Astrocyte (in vitro differentiated cells and primary cell): ENCODE results near the gene EDARADD. TPM values are rescaled to one million over a fixed set of nuclear protein-coding genes. Genes with fewer than 3 reads are reported as not detected.

ENCODE experiments used
- DNase-seq: peaks from one replicate; pipeline ENCODE4 v3.0.0-alpha.2; 2010; ENCODE audit warnings: low read depth
- FAIRE-seq: peaks from 2 replicates; lab custom pipeline; 2011; peaks lifted over from hg19 to GRCh38; lab: Jason Lieb, UNC
- H2AFZ ChIP-seq: 2 replicates; pipeline ENCODE4 v1.6.0; 2012; ENCODE audit warnings: low read depth, low read length, inconsistent platforms
- H3K27ac ChIP-seq: 2 replicates; pipeline ENCODE4 v1.5.1; 2011; ENCODE audit warnings: low read depth, low read length, inconsistent platforms
- H3K27me3 ChIP-seq: 2 replicates; pipeline ENCODE4 v1.6.0; 2011; ENCODE audit warnings: low read length, inconsistent platforms; ENCODE audit not compliant: insufficient read depth
- H3K36me3 ChIP-seq: 2 replicates; pipeline ENCODE4 v1.5.1; 2011; ENCODE audit warnings: low read length, inconsistent platforms; ENCODE audit not compliant: insufficient read depth
- H3K4me1 ChIP-seq: 2 replicates; pipeline ENCODE4 v1.5.1; 2011; ENCODE audit warnings: low read length, inconsistent platforms; ENCODE audit not compliant: insufficient read depth
- H3K4me2 ChIP-seq: 2 replicates; pipeline ENCODE4 v1.6.0; 2012; ENCODE audit warnings: low read length, inconsistent platforms
- H3K4me3 ChIP-seq: 2 replicates; pipeline ENCODE4 v1.5.1; 2011; ENCODE audit warnings: low read depth, mild to moderate bottlenecking, low read length, inconsistent platforms; ENCODE audit not compliant: insufficient read depth
- H3K79me2 ChIP-seq: 2 replicates; pipeline ENCODE4 v1.6.0; 2012; ENCODE audit warnings: mild to moderate bottlenecking, low read length, inconsistent platforms; ENCODE audit not compliant: insufficient read depth
- H3K9ac ChIP-seq: 2 replicates; pipeline ENCODE4 v1.6.0; 2012; ENCODE audit warnings: mild to moderate bottlenecking, low read length, inconsistent platforms
- H3K9me3 ChIP-seq: 2 replicates; pipeline ENCODE4 v1.5.1; 2012; ENCODE audit warnings: low read depth, mild to moderate bottlenecking, low read length, inconsistent platforms; ENCODE audit not compliant: insufficient read depth
- H4K20me1 ChIP-seq: 2 replicates; pipeline ENCODE4 v1.6.0; 2012; ENCODE audit warnings: low read length, inconsistent platforms; ENCODE audit not compliant: insufficient read depth
- H3K27ac Mint-ChIP-seq: one replicate; pipeline ENCODE4 v1.8.0; 2021; ENCODE audit warnings: mild to moderate bottlenecking, mixed read lengths; ENCODE audit not compliant: unreplicated experiment
- H3K27me3 Mint-ChIP-seq: one replicate; pipeline ENCODE4 v1.8.0; 2021; ENCODE audit warnings: low read depth, mixed read lengths; ENCODE audit not compliant: unreplicated experiment
- H3K36me3 Mint-ChIP-seq: one replicate; pipeline ENCODE4 v1.8.0; 2021; ENCODE audit warnings: low read depth, mixed read lengths; ENCODE audit not compliant: unreplicated experiment
- H3K4me1 Mint-ChIP-seq: one replicate; pipeline ENCODE4 v1.8.0; 2021; ENCODE audit warnings: low read depth, mixed read lengths; ENCODE audit not compliant: unreplicated experiment
- H3K4me3 Mint-ChIP-seq: one replicate; pipeline ENCODE4 v1.8.0; 2021; ENCODE audit warnings: mild to moderate bottlenecking, moderate library complexity, mixed read lengths; ENCODE audit not compliant: unreplicated experiment
- H3K9me3 Mint-ChIP-seq: one replicate; pipeline ENCODE4 v1.8.0; 2021; ENCODE audit warnings: mild to moderate bottlenecking, mixed read lengths; ENCODE audit not compliant: unreplicated experiment
- CTCF ChIP-seq: IDR thresholded peaks from 2 replicates; pipeline ENCODE4 v1.5.1; 2011; ENCODE audit warnings: low read depth, mild to moderate bottlenecking, inconsistent platforms, low read length, moderate library complexity; ENCODE audit not compliant: insufficient read depth
- EZH2 ChIP-seq: IDR thresholded peaks from 2 replicates; pipeline ENCODE4 v1.6.1; 2012; ENCODE audit warnings: mild to moderate bottlenecking, low read length, inconsistent platforms; ENCODE audit not compliant: insufficient read depth
- total RNA-seq: library from RNA; stranded (reverse); gene quantifications from 2 replicates; pipeline ENCODE4 v1.2.1, GENCODE V29; 2021

EDARADD gene
- total RNA-seq, 1 donor from 2014 or later = 0.98 TPM

GRCh38 chr1:236480758-236481436 is 86.8 kb downstream of the EDARADD start:
- no peak overlapping the region for H2AFZ ChIP-seq
- Mint-ChIP-seq H3K27me3 (no peaks in the 10 kb centered on the region), H3K4me1 (no peaks in the 10 kb centered on the region), H3K4me3 (no peak overlapping the region), H3K9me3 (no peaks in the 10 kb centered on the region), H3K36me3 (no peaks in the 10 kb centered on the region), H3K27ac (no peak overlapping the region)
- no peak overlapping the region for H3K27ac ChIP-seq
- H3K9ac ChIP-seq = no peak overlapping the region
- H3K27me3 ChIP-seq = peaks cover 2% of the 10 kb centered on the region
- H3K9me3 ChIP-seq = no peaks in the 10 kb centered on the region
- H3K4me1 ChIP-seq = no peaks in the 10 kb centered on the region
- no peak for TF ChIP-seq EZH2
- no peak for TF ChIP-seq CTCF
- no peaks in the 10 kb centered on the region for H3K36me3 ChIP-seq
- FAIRE-seq (no peak), DNase-seq (no peak)
- H3K4me2 ChIP-seq = no peak overlapping the region
- no peaks in the 10 kb centered on the region for H3K79me2 ChIP-seq
- no peaks in the 10 kb centered on the region for H4K20me1 ChIP-seq
- H3K4me3 ChIP-seq = no peak overlapping the region

- H3K36me3 Mint-ChIP-seq = no peaks in the 10 kb centered on the region
- TF ChIP-seq CTCF (no peak), EZH2 (no peak)
- no peak overlapping the region for H3K27ac Mint-ChIP-seq
- no peak overlapping the region for H3K4me3 Mint-ChIP-seq
- Histone ChIP-seq H3K27ac (no peak overlapping the region), H3K4me2 (no peak overlapping the region), H4K20me1 (no peaks in the 10 kb centered on the region), H3K4me3 (no peak overlapping the region), H3K9me3 (no peaks in the 10 kb centered on the region), H3K27me3 (peaks cover 2% of the 10 kb centered on the region), H3K4me1 (no peaks in the 10 kb centered on the region), H3K79me2 (no peaks in the 10 kb centered on the region), H3K9ac (no peak overlapping the region), H2AFZ (no peak overlapping the region), H3K36me3 (no peaks in the 10 kb centered on the region)
- no peak for DNase-seq
- H3K9me3 Mint-ChIP-seq = no peaks in the 10 kb centered on the region
- H3K27me3 Mint-ChIP-seq = no peaks in the 10 kb centered on the region
- FAIRE-seq = no peak
- H3K4me1 Mint-ChIP-seq = no peaks in the 10 kb centered on the region
Measured at GRCh38 chr1:236484310-236484971, 90.4 kb downstream of the EDARADD start.
